Spinal cord (tissue), 10 donors: ENCODE measurements around the gene MSH6. TPM values are rescaled to one million over a fixed set of nuclear protein-coding genes. Genes with fewer than 3 reads are reported as not detected.

Experiments used
- DNase-seq, 6 donors: peaks; one replicate each; pipeline versions ENCODE4 v3.0.0 to v3.0.0-alpha.2; 2013 to 2015; ENCODE audit warnings: low spot score in 6 of 6, low read depth in 4 of 6
- H3K27ac ChIP-seq: one replicate; pipeline ENCODE4 v1.5.1; 2013; ENCODE audit warnings: low read depth, low read length, control low read depth
- H3K27me3 ChIP-seq: one replicate; pipeline ENCODE4 v1.6.1; 2013; ENCODE audit warnings: low read length; ENCODE audit not compliant: control insufficient read depth, insufficient read depth
- H3K36me3 ChIP-seq: one replicate; pipeline ENCODE4 v1.6.1; 2013; ENCODE audit warnings: low read length; ENCODE audit not compliant: control insufficient read depth, insufficient read depth
- H3K4me1 ChIP-seq: one replicate; pipeline ENCODE4 v1.6.1; 2013; ENCODE audit warnings: low read length; ENCODE audit not compliant: control insufficient read depth, insufficient read depth
- H3K4me3 ChIP-seq: one replicate; pipeline ENCODE4 v1.5.1; 2013; ENCODE audit warnings: low read depth, low read length, control low read depth
- H3K9me3 ChIP-seq: one replicate; pipeline ENCODE4 v1.6.1; 2013; ENCODE audit warnings: low read length; ENCODE audit not compliant: control insufficient read depth, insufficient read depth
- WGBS: methylation state at CpG from one replicate; pipeline ENCODE4 v1.1.5; 2013; ENCODE audit warnings: missing lambda C conversion rate; ENCODE audit not compliant: insufficient coverage; 5-methylcytosine and 5-hydroxymethylcytosine counted together
- polyA plus RNA-seq, 2 donors: library from polyadenylated mRNA; unstranded; fragments of 120-200 nt; gene quantifications; one replicate each; pipeline ENCODE4 v1.2.1, GENCODE V29; 2013; ENCODE audit not compliant: insufficient read length in 2 of 2
- total RNA-seq, 2 donors: library from RNA; depleted of rRNA in 1 of 2; stranded (reverse); fragments of 120-200 nt in 1 of 2; fragments of >200 nt in 1 of 2; gene quantifications; one replicate each; pipeline versions ENCODE4 v1.2.3 to v1.2.4, GENCODE V29; 2013 to 2014
- donor health status: healthy.

The MSH6 gene
- total and polyA plus RNA-seq, 4 donors, result 40.0 to 67.9 (median 54.7) TPM

- WGBS, result no CpG with 5 or more reads among the region's 3 CpGs
- H3K4me3 ChIP-seq, result no peak overlapping the region
These were observed 18.2 kb downstream of the MSH6 start for GRCh38 chr2:47801118-47801517.

GRCh38 chr2:47803363-47803762 is 20.4 kb downstream of the MSH6 start:
- WGBS, result no CpG with 5 or more reads among the region's 7 CpGs
- Histone ChIP-seq H3K9me3 (peaks cover 2% of the 10 kb centered on the region), H3K36me3 (peaks cover 36% of the 10 kb centered on the region), H3K4me1 (no peaks in the 10 kb centered on the region), H3K27ac (no peak overlapping the region), H3K27me3 (no peaks in the 10 kb centered on the region), H3K4me3 (no peak overlapping the region)
- DNase-seq, result no peak

More at GRCh38 chr2:47801118-47801517, 18.2 kb downstream of the MSH6 start:
- no peaks in the 10 kb centered on the region for H3K4me1 ChIP-seq
- DNase-seq, result no peak
- no peaks in the 10 kb centered on the region for H3K27me3 ChIP-seq
- H3K9me3 ChIP-seq, result peaks cover 2% of the 10 kb centered on the region
- no peak overlapping the region for H3K27ac ChIP-seq
- peaks cover 50% of the 10 kb centered on the region for H3K36me3 ChIP-seq

GRCh38 chr2:47803770-47804169 is 20.8 kb downstream of the MSH6 start:
- Histone ChIP-seq H3K4me1 (no peaks in the 10 kb centered on the region), H3K4me3 (no peak overlapping the region), H3K36me3 (peaks cover 32% of the 10 kb centered on the region), H3K9me3 (peaks cover 2% of the 10 kb centered on the region), H3K27me3 (no peaks in the 10 kb centered on the region), H3K27ac (no peak overlapping the region)
- 86% methylated on average over 1 of the region's 1 CpG for WGBS
- DNase-seq, result no peak

GRCh38 chr2:47805850-47806249 is 22.9 kb downstream of the MSH6 start:
- no peak for DNase-seq
- H3K9me3 ChIP-seq, result peaks cover 2% of the 10 kb centered on the region
- H3K4me1 ChIP-seq, result no peaks in the 10 kb centered on the region
- H3K36me3 ChIP-seq, result peaks cover 26% of the 10 kb centered on the region
- no peaks in the 10 kb centered on the region for H3K27me3 ChIP-seq
- WGBS, result no CpG with 5 or more reads among the region's 6 CpGs
- H3K27ac ChIP-seq, result no peak overlapping the region
- H3K4me3 ChIP-seq, result no peak overlapping the region

- no peak overlapping the region for H3K27ac ChIP-seq
- peaks cover 20% of the 10 kb centered on the region for H3K36me3 ChIP-seq
- no peak overlapping the region for H3K4me3 ChIP-seq
- H3K4me1 ChIP-seq, result no peaks in the 10 kb centered on the region
- no peaks in the 10 kb centered on the region for H3K9me3 ChIP-seq
- WGBS, result no CpG with 5 or more reads among the region's 4 CpGs
- H3K27me3 ChIP-seq, result no peaks in the 10 kb centered on the region
- DNase-seq, result no peak
These were observed 25.7 kb downstream of the MSH6 start for GRCh38 chr2:47808614-47809013.

- Histone ChIP-seq H3K4me3 (no peak overlapping the region), H3K4me1 (no peaks in the 10 kb centered on the region), H3K27me3 (no peaks in the 10 kb centered on the region), H3K36me3 (peaks cover 15% of the 10 kb centered on the region), H3K27ac (no peak overlapping the region), H3K9me3 (no peaks in the 10 kb centered on the region)
- no CpG with 5 or more reads among the region's 2 CpGs for WGBS
- DNase-seq, result no peak
These were observed 27.0 kb downstream of the MSH6 start for GRCh38 chr2:47809903-47810302.

- Histone ChIP-seq H3K27me3 (no peaks in the 10 kb centered on the region), H3K9me3 (no peaks in the 10 kb centered on the region), H3K4me1 (no peaks in the 10 kb centered on the region), H3K36me3 (peaks cover 13% of the 10 kb centered on the region), H3K4me3 (no peak overlapping the region), H3K27ac (no peak overlapping the region)
- DNase-seq, result no peak
These were observed 27.9 kb downstream of the MSH6 start for GRCh38 chr2:47810850-47811249.

GRCh38 chr2:47811668-47812067 is 28.7 kb downstream of the MSH6 start:
- Histone ChIP-seq H3K27me3 (no peaks in the 10 kb centered on the region), H3K4me3 (no peak overlapping the region), H3K36me3 (peaks cover 17% of the 10 kb centered on the region), H3K4me1 (no peaks in the 10 kb centered on the region), H3K27ac (no peak overlapping the region), H3K9me3 (no peaks in the 10 kb centered on the region)
- no peak for DNase-seq
- 80% methylated on average over 1 of the region's 1 CpG for WGBS

- H3K9me3 ChIP-seq, result no peaks in the 10 kb centered on the region
- no peak overlapping the region for H3K4me3 ChIP-seq
- 93% methylated on average over 10 of the region's 10 CpGs for WGBS
- H3K36me3 ChIP-seq, result peaks cover 31% of the 10 kb centered on the region
- no peak for DNase-seq
- no peaks in the 10 kb centered on the region for H3K4me1 ChIP-seq
- H3K27ac ChIP-seq, result no peak overlapping the region
- no peaks in the 10 kb centered on the region for H3K27me3 ChIP-seq
These were observed 32.8 kb downstream of the MSH6 start for GRCh38 chr2:47815764-47816163.

- H3K9me3 ChIP-seq, result no peaks in the 10 kb centered on the region
- no peaks in the 10 kb centered on the region for H3K27me3 ChIP-seq
- DNase-seq, result no peak
- WGBS, result 80% methylated on average over 1 of the region's 2 CpGs
- H3K4me1 ChIP-seq, result no peaks in the 10 kb centered on the region
- no peak overlapping the region for H3K27ac ChIP-seq
- peaks cover 31% of the 10 kb centered on the region for H3K36me3 ChIP-seq
- H3K4me3 ChIP-seq, result no peak overlapping the region
These were observed 35.8 kb downstream of the MSH6 start for GRCh38 chr2:47818777-47819176.
